ENCODE results near the gene LRMDA.

LRMDA gene

DNA sequence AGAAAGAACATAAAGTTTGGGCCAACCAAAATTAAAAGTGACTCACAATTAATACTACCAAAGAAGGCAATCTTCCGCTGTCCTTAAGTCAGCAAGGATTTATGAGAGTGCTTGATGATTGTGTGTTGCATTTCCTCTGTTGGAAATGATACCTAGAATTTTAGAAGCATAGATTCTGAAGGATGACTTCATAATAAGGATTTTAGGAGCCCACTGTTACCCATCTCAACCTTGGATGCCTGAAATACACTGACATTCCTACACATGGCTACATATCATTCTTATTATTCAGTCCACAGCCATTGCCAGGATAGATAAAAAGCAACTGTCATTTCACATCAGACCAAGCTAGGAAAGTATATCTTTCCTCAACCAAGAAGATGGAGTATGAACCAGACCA, 823.8 kb downstream of the LRMDA start:
- DNase-seq: no peak

DNA sequence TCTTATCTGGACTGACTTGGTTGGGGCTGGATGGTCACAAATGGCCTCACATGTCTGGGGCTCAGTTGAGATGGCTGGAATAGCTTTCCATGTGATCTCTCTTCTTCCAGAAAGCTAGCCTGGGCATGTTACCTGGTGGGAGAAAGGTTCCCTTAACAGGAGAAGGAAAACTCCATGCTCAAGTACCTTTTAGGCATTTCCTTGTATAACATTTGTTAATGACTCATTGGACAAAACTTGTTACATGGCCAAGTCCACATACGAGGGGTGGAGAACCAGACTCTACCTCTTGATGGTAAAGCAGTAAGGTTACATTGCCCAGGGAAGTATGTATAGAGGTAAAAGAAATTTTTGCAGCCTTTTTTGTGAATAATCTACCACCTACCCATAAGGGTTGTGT, 826.4 kb downstream of the LRMDA start:
- no peak for DNase-seq

DNA sequence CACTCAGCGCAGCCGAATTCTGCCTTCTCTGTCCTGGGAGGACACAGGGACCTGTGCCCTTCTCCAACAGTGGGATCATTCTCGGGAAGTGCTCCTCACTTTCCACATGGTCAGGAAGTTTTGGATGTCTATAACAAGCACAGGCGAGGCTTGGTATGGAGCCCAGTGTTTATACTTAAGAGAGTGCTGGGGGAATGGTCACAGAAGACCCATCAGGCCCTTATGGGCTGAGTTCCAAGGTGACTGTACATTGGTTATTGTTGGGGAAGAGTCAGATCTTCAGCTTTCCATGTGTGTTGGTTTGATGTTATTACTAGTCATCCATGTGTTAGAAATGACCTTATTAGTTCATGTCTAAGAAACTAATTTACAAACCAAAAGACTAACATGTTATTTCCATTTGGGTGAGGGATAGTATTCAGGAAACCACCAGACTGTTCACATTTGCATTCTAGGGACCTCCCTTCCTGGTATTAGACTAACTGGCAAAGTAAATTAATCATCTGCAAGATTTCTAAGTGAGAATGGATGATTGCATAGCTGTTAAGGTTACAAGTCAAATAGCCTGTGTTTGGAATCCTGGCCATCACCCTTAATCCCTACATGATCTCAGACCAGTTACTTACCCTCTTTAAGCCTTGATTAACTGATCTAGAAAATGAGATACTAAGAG, 834.2 kb downstream of the LRMDA start:
- DNase-seq: no peak

DNA sequence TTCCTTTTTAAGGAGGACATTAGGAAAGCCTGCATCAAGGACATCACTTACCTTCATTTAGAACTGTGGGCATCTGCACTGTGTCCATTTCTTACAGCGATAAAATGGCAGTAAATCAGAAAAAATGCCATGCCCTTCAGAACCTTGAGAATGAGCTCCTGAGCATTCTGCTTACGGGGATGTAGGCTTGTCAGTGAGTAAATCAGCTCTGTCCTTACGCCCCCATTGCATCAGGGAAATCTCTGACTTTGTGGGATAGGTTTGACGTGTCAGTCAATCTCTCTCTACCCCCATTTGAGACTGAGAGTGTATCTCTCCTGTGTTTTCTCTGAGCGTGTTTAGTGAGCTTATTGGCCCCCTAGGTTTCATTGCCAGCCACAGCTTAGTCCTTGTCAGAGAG, 837.1 kb downstream of the LRMDA start:
- DNase-seq: no peak

DNA sequence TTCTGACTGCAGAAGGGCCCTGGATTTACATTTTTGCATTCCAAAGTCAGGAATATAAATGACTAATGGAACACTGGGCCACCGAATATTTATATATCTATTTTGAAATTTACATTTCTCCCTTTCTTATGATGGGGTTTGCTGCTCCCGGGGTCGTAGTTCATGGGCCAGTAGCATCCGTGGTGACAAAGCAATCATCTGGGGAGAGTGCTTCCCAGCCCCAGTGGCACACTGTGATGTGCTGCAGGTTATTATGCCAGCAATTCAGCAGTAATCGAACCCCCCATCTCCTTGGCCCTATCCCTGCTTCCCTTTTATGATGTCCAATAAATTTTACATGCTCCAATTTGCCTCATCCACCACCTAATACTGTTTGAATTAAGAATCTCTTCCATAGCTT, 837.5 kb downstream of the LRMDA start:
- DNase-seq: no peak

DNA sequence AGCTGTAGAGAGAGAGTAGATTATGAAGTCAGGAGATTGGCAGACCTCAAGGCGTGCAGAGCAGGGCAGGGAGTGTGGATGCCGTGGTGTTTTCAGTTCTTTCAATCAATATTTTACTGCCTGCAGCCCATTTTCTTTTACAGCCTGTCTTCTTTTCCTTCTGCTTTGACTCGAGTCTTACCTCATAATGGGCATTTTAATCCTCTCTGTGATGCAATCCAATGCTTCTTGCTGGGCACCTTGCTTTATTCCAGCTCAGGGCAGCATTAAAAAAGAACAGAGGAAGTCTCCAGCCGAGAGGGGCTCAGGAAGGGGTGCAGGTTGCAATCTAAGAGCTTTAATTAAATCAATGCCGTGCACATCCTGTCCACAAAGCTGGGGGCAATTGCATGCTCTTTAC, 839.0 kb downstream of the LRMDA start:
- no peak for DNase-seq

DNA sequence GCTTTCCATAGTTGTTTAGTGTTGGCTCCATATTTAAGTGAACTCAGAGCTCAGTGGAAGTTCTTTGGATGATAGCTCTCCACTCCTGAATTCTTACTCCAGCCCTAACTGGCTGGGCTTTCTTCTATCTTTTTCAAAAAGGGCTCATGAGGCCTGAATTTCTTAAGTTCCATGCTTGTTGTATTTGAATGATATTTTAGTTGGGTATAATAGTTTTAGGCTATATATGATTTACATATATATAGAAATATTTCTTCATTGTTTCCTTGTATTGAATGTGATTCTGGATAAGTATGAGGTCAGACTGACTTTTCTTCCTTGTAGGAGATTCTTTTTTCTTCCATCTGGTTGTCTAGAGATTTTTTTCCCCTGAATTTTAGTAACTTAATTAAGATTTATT, 843.5 kb downstream of the LRMDA start:
- no peak for DNase-seq

DNA sequence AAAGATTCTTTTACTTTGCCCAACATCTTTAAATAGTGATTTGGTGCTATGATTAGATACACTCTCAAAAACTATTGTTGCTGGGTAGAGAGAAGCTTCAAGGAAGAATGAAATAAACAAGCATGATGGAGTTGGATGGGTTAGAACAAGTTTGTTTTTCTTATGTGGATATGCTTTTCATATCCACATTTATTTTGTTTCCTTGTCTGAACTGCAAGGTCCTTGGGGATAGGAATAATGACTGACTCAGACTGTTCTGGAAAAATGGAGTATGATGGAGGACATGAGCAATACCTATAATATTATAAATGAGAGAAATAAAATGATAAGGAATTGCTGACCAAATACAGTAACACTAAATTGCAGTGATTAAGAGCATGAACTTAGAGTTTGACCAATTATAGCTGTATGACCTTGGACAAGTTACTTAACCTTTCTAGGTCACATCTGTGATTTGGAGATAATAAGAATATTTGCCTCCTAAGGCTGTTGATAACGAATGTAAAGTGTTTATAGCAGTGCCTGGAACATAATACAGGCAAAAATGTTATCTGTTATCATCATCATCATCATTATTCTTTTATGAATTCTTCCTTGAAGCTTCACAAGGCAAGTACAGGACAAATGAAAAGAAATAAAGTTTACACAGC, 847.5 kb downstream of the LRMDA start:
- no peak for DNase-seq

DNA sequence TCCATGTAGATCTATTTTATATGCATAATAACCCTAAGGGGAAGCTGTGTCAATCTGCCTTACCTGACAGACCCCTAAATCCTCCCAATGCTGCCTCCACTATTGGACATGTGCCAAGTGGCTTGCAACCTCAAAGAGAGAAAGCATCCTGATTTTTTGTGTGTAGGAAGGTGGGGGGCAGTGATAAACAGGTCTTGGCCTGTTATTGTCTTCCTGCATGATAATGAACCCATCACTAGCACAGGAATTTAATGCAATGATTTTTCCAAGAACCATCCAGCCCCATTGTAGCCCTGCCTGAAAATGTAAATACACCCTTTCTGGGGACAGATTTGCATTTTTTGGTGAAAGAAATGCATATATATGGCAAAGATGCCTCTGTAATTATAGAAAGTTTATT, 850.2 kb downstream of the LRMDA start:
- no peak for DNase-seq

DNA sequence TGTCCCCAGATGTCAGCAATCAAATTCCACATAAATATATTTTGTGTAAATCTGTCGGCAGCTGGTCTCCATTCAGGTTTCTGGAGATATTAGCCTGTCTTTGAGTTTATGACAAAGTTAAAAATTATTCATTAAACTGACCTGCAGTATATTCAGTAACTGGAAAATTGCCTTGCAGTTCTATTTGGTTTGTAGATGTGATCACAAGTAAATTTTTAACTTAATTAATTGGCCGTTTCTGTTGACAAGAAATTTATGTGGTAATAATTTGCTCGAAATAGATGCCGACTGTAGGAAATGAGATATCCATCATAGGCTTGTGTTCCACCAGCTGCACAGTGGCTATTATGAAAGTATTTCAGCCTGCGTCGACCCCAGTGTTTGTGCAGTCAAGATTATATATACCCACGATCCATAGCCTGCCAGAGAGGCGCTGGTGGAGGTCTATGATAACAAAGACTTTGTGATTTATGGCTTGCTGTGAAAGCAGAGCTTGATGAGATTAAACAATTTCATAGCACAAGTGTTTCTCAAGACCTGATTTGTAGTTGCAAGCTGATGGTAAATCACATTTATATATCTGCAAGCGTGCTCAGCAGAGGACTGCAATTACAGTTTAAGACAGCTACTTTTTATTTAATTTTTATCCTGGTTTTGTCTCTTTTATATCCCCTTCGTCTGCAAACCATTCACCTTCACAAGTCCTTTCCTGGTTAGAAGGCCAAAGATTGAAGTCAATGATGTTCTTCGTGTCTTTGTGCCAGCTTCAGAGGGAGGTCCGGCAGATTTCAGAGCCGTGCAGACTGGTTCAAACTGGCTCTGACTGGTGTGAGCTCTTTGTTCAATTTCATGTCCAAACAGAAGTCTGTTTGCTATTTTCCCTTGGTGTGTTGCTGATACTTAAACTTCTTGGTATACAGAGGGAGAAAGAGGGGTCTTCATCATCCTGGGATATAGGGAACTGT, 850.9 kb downstream of the LRMDA start:
- no peak for DNase-seq

DNA sequence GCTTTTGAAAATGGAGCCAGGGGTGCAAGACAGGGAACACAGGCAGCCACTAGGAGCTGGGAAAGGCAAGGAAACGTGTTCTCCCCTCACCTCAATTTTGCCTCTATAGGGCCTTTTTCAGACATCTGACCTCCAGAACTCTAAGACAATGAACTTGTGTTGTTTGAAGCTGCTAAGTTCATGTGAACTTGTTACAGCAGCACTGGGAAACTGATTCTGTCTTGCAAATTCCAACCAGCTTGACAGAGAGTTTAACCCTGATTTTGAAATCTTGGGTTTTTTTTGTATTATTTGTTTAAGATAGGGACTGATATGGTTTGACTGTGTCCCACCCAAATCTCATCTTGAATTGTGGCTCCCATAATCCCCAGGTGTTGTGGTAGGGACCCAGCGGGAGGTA, 852.9 kb downstream of the LRMDA start:
- DNase-seq: no peak

DNA sequence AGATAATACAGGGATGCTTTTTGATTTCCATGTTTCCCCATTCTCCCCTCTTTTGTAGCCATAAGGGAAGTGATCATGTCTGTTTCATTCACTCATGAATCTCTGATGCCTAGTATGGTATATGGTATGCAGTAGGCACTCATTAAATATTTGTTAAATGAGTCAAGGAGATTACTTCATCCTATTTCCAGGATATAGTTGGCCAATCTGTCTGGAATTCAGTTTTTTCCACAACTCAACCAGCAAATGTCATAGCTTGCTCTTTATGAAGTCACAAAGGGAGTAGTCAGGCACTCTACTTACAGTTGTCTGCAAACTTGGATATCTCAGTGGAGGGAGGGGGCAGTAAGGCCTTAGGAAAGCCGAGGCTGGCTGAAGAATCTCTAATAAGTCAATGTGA, 853.6 kb downstream of the LRMDA start:
- DNase-seq: no peak

DNA sequence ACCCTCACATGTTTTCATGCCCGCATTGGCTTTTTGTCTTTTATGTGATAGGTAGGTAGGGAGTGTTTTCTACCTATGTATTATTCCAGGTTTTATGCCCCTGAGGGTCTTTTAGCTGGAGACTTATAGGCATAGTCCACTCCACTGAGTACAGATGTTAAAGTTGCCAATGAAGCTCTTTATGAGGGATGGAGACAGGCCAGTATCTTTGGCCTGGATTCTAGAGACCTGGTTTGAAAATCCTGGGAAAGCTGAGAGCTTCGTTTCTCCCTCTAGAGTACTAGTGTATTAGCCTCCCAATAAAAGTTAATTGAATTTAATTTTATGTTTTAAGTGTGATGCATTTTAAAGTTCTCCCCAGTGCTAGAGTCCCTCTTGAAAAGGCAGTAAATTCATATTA, 854.1 kb downstream of the LRMDA start:
- no peak for DNase-seq

DNA sequence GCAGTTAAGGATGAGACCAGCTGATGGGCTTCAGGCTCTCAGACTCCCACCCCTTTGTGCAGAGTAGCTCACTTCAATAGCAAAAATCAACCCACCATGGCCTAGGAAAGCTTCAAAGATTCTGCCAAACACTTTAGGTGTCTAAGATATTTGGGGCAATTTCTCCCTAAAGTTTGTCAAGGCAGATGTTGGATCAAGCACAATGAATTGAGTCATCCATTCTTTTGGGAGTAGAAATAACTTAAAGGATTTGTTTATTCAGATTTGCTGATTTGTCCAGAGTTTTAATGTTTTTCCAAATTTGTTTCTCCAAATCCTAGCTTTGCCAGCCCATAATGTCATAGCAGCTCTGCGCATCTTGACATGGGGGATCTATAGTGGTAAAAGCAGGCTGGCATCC, 855.1 kb downstream of the LRMDA start:
- DNase-seq: no peak

DNA sequence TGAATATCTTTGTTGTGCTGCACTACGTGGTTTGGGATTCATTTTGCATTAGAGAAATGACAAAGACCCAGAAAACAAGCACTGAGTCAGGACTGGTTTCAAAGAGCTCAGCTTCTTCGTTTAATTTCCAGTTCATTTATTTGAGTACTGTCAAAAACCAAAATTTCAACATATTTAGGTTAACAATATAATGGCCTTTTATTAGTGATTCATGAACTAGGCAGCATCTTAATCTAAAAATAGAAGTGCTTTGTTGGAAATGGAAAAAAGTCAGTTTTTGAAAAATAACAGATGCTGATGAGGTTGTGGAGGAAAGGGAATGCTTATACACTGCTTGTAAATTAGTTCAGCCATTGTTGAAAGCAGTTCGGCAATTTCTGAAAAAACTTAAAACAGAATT, 856.4 kb downstream of the LRMDA start:
- no peak for DNase-seq

DNA sequence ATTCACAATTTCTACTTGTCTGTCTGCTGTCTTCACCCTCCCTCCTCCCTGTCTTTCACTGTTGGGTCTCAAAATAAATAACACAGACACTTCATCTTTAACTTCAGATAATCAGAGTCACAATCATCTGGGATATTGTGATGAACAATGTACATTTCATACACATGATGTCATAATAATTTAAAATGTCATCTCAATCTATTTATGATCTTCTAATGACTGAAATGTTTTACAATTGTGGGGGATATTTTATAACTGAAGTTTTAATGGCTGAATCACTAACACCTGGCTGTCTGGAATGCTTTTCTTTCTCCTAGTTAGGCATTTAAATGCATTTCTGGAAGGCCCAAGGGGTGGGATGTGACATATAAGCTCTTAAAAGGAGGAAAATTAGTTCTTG, 859.8 kb downstream of the LRMDA start:
- no peak for DNase-seq

DNA sequence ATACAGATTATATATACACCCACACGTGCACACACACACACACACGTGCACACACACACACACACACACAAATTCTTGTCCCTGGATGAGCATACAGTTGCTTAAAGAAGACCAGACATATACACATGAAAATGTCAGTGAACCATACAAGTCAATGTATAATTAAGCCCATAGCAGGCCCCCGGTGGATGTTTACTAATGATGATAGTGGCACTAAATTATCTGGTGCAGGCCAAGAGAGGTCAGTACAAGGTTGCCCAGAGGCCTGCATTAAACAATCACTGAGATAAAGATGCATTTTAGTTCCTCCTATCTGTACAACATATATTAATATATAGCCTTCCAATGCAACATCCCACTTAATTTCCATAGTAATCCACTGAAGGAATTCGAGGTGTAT, 860.5 kb downstream of the LRMDA start:
- DNase-seq: no peak

DNA sequence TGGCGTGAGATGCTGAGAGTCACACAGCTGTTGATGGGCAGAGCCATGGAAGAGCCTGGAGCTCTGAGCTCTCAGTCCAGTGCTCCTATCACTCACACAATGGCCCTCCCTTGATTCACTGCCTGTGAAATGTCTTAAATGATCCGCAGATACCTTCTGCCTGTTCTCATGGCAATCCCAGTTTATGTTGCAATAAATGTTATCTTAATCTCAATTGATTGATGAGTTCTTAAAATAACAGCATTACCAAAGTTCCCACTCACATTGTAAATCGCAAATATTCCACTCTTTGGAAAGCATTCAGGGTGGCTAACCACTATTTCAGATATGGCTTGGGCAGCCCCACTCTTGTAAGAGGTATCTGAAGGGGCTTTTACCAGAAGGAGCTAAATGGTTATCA, 865.5 kb downstream of the LRMDA start:
- no peak for DNase-seq

DNA sequence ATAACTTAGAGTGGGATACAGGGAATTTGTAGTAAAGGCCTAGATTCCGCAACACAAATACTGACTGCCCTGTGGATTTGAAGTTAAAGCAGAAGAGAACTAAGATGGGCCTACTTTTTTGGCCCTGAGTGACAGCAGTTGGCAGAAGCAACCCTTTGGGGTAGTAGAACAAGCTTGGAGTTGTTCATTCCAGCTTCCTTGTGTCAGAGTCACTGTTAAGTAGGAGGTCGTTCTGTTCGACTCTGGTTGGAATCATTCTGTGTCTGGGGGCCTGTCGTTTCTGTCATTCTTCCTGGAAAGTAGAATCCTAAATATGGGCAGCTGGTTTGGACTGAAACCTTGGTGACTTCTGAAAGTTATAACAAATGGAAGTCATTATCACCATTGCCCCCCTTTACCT, 865.9 kb downstream of the LRMDA start:
- DNase-seq: no peak

DNA sequence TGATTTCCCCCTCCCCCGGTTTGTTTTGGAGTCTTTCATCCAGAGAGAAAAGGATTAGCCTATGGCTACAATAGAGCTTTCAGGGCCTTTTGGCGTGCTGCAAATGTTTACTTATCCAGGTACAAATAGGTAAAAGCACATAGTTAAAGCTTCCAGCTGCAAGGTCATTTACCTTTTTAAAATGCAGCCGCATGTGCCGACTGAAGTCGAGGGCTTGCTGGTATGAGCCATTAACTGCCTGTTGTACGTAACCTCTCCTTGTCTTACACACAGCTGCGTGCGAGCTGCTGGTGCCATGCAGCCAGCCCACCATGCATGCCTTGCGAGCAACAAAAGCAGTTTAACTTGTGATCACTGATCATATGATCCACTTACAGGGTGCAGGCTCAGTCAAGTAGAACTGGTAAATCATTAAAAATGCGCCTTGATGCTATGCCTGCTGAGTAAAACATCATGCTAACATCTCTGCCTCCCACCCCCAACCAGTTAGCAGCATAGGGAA, 866.4 kb downstream of the LRMDA start:
- no peak for DNase-seq

DNA sequence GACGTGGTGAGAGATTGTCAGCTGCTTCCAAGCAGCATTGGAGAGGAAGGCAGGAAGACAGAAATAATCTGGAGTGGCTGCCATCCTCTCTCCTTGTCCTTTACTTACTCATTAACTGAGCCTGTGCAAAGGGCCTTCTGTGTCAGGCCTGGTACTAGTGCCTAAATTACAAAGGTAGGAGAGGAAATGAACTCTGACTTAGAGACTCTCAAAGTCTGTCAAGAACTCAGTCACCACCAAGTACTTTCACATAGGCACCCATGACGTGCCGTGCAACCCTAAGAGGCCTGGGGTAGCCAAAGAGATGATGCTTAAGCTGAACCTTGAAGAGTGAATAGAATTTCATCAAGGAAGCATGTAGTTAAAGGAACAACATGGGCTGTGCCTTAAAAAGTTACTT, 866.9 kb downstream of the LRMDA start:
- DNase-seq: no peak

DNA sequence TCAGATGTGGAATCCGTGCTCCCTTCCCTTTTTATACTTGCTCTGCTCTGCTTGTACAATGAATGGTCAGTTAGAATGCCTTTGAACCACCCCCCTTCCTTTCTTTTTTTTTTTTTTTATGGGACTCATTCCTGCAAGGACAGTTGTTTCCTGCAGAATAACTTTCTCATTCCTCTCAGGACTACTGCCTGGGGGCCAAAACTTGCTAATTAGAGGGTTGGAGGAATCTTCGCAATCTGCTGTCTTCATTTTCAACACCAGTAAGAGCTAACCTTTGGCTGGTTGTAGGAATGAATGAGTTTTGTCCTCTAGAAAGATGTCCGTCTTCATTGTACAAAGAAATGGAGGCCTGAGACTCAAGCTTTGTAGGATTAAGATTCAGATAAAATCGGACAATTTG, 868.1 kb downstream of the LRMDA start:
- no peak for DNase-seq

DNA sequence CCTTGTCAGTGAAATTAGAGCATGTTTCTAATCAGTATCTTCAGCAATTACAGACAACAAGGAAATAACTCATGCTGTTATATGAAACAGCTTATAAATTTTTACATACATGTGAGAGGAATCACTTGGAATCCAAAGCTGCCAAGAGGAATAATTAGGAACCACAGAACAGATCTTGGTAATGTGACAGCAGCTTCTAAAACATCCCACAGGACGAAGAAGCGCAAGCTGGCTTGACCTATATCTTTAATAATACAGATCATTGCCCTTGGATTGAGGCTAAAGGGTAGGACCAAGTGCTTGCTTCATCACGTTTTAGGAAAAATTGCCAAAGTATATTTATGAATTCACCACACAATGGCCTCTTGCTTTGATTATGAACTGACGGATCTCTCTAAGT, 869.8 kb downstream of the LRMDA start:
- no peak for DNase-seq

DNA sequence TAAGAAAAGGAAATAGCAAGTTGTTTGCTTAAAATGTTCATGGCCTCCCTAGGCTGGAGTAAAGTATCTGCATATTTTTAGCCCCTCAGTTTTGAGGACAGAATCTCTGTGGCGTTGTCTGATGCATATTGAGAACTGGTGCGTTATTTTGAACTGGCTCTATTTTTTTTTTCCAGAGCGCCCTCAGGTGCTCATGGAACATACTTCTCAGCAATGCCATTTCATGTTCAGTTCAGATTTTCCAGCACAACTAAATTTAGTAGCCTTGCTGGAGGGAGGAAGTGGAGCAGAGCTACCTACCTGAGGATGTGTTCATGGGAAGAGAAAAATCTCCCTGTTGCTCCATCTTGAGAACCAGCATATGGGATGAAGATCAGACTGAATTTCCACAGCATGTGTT, 870.5 kb downstream of the LRMDA start:
- DNase-seq: no peak

All from NK-92 treated with Interleukin-12 subunit alpha and Interleukin-12 subunit beta, amount 100 ng/mL, for 24 hours (cell line).